ENCODE results near the gene ZBTB2.
"Not testable (repeated sequence)": the region's sequence is repeated elsewhere in the genome, so short reads cannot be mapped to it uniquely, and the experiment has no call there.

The ZBTB2 gene

GRCh38 chr6:151359486-151359885 lies 31.9 kb downstream of the ZBTB2 start:
- DNase-seq: no peak

- DNase-seq: no peak
These were observed 32.9 kb downstream of the ZBTB2 start for GRCh38 chr6:151358475-151358874.

- DNase-seq: no peak
These were observed 33.5 kb downstream of the ZBTB2 start for GRCh38 chr6:151357758-151358436.

- not testable (repeated sequence) for DNase-seq
These were observed 34.4 kb downstream of the ZBTB2 start for GRCh38 chr6:151356983-151357382.

- DNase-seq: no peak
These were observed 37.6 kb downstream of the ZBTB2 start for GRCh38 chr6:151353795-151354194.

GRCh38 chr6:151352410-151353396 lies 38.7 kb downstream of the ZBTB2 start:
- no peak for DNase-seq

- no peak for DNase-seq
These were observed 39.6 kb downstream of the ZBTB2 start for GRCh38 chr6:151351731-151352130.

- no peak for DNase-seq
These were observed 40.1 kb downstream of the ZBTB2 start for GRCh38 chr6:151351146-151351700.

GRCh38 chr6:151350442-151351145 lies 40.8 kb downstream of the ZBTB2 start:
- DNase-seq: no peak

GRCh38 chr6:151349651-151350270 lies 41.6 kb downstream of the ZBTB2 start:
- DNase-seq: no peak

GRCh38 chr6:151342750-151343149 lies 48.6 kb downstream of the ZBTB2 start:
- DNase-seq: not testable (repeated sequence)

- no peak for DNase-seq
These were observed 49.7 kb downstream of the ZBTB2 start for GRCh38 chr6:151341476-151342195.

- DNase-seq: no peak
These were observed 51.0 kb downstream of the ZBTB2 start for GRCh38 chr6:151340219-151340978.

- no peak for DNase-seq
These were observed 52.0 kb downstream of the ZBTB2 start for GRCh38 chr6:151339369-151339768.

- no peak for DNase-seq
These were observed 52.6 kb downstream of the ZBTB2 start for GRCh38 chr6:151338651-151339200.

GRCh38 chr6:151335930-151336329 lies 55.4 kb downstream of the ZBTB2 start:
- DNase-seq: no peak

GRCh38 chr6:151330130-151330696 lies 61.1 kb downstream of the ZBTB2 start:
- DNase-seq: no peak

GRCh38 chr6:151327101-151327500 lies 64.3 kb downstream of the ZBTB2 start:
- no peak for DNase-seq

GRCh38 chr6:151326116-151326825 lies 65.1 kb downstream of the ZBTB2 start:
- DNase-seq: no peak

Measured in CD4-positive, alpha-beta T cell treated with Interleukin-15 for 1 hour (primary cell).